ENCODE data around the gene DYRK3.
"Not testable (repeated sequence)": the region's sequence is repeated elsewhere in the genome, so short reads cannot be mapped to it uniquely, and the experiment has no call there.

Gene DYRK3

DNA sequence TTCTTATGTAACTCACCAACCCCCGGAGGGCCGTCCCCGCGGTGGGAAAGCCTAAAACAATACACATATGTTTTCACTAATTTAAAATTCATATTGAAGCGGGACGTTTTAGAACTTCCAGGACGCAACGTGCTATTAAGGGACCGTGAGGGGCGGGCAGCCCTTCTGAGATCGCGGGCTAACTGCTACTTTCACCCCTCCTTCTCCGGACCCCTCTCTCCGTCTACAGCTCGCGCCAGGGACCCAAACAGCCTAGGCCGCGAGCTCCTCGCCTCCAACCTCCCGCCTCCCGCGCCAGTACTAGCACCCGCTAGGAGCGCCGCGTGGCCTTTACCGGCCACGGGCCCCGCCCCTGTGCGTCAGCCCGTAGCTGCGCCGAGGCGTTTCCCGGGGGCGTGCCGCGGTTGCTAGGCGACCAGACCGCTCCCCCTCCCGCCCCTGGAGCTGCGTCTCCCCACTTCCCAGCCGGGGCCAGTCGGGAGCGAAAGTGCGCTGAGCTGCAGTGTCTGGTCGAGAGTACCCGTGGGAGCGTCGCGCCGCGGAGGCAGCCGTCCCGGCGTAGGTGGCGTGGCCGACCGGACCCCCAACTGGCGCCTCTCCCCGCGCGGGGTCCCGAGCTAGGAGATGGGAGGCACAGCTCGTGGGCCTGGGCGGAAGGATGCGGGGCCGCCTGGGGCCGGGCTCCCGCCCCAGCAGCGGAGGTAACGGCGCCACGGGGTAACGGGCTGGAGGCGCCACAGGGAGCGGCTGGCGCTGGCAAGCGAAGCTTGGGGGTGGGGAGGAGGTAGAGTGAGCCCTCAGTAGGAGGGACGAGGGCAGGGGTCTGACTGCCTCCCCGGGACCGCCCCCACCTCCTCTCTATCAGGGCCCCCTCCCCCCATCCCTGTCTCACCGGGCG is at the start of gene DYRK3:
Gene DYRK3 (plus strand): TSS at position 457 of the 898 bp plus-strand sequence. CDS start 168 bp downstream, at position 625.
- peak; percentile 93 for DNase-seq

DNA sequence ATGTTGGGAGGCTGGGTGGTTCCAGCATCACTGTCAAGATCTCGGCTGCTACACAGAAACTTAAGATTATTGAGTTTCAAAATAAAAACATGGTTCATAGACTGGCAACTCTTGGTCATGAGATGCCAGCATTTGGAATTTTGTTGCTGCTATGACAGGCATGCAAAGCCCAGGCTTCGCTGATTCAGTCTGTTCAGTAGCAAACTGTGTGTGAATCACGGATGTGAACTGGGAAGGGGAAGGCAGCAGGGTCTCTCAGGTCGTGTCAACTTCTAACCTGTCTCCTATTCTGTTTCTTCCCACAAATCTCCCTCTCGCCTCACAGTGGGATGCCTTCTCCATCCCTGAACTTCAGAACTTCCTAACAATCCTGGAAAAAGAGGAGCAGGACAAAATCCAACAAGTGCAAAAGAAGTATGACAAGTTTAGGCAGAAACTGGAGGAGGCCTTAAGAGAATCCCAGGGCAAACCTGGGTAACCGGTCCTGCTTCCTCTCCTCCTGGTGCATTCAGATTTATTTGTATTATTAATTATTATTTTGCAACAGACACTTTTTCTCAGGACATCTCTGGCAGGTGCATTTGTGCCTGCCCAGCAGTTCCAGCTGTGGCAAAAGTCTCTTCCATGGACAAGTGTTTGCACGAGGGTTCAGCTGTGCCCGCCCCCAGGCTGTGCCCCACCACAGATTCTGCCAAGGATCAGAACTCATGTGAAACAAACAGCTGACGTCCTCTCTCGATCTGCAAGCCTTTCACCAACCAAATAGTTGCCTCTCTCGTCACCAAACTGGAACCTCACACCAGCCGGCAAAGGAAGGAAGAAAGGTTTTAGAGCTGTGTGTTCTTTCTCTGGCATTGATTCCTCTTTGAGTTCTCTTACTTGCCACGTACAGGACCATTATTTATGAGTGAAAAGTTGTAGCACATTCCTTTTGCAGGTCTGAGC is 48.6 kb upstream of the DYRK3 start:
- DNase-seq: no peak

DNA sequence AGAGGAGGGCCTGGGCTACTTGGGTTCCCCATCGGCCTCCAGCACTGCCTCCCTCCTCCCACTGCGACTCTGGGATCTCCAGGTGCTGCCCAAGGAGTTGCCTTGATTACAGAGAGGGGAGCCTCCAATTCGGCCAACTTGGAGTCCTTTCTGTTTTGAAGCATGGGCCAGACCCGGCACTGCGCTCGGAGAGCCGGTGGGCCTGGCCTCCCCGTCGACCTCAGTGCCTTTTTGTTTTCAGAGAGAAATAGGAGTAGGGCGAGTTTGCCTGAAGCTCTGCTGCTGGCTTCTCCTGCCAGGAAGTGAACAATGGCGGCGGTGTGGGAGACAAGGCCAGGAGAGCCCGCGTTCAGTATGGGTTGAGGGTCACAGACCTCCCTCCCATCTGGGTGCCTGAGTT is 47.4 kb upstream of the DYRK3 start:
- DNase-seq: no peak

DNA sequence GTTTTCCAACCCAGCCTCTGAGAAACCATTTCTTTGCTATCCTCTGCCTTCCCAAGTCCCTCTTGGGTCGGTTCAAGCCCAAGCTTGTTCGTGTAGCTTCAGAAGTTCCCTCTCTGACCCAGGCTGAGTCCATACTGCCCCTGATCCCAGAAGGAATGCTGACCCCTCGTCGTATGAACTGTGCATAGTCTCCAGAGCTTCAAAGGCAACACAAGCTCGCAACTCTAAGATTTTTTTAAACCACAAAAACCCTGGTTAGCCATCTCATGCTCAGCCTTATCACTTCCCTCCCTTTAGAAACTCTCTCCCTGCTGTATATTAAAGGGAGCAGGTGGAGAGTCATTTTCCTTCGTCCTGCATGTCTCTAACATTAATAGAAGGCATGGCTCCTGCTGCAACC is 46.8 kb upstream of the DYRK3 start:
- no peak for DNase-seq

DNA sequence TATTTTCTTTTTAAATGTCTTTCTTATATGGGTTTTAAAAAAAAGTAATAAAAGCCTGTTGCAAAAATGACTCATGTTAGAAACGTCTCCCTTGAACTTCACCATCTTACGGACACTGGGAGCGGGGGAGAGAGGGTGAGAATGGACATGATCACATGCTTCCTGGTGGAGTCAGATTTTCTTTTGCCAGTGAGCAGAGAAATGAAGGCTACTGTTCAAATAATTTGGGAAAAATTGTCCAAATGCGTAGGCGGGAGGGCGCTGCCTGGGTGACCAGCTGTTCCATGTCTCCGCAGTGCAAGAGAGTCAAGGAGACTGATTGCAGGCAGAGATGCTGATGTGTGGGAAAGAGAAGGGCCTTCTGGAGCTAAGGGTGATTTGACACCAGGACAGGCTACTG is 46.1 kb upstream of the DYRK3 start:
- DNase-seq: peak; percentile 83

DNA sequence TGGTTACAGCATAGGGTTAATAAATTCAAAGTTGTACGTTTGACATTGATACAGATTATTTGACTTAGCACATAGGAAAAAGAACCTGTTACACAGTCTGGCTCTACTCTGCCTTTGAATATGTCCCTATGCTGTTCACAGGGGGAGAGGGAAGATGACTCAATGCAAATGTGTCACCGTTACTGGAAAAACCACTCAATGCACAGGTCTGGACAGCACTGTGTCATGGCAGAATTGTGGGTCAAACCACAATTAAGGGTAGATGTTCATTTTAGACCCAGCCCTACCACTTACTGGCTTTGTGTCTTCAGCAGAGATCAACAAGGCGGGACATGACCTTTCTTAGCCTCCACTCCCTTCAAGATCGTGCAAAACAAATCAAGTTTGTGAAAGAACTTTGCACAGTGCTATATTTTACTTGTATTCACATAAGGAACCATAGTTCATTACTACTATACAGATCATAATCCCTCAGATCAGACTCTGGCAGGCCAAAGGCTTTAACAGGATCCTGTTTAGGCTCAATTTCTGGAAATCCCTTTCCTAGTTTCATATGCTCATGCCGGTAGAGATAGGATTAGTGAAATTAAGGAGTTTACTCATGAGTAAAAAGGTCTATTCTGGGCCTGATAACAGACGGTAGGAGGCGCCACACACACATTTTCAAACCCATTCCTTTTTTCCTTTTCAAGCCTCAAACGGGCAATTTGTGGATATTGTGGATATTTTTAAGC is 45.1 kb upstream of the DYRK3 start:
- peak; percentile 56 for DNase-seq

DNA sequence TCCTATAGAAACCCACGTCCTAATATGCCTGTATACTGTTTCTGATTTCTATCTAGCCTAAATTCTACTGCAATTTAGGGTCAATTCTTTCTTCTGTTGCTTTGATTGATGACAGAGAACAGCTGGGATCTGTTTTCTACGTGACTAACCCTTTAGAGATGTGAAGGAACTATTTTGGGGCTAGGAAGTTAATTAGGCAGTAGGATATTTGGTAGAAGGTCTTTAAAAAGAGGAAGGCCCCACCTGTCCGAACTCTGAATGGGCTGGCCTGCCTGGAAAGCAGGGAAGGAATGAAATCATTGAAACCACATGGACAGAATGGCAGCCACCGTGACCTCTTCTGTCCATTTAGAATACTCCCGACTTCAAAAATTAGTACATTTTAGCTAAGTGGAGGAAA is 44.1 kb upstream of the DYRK3 start:
- DNase-seq: peak; percentile 66

DNA sequence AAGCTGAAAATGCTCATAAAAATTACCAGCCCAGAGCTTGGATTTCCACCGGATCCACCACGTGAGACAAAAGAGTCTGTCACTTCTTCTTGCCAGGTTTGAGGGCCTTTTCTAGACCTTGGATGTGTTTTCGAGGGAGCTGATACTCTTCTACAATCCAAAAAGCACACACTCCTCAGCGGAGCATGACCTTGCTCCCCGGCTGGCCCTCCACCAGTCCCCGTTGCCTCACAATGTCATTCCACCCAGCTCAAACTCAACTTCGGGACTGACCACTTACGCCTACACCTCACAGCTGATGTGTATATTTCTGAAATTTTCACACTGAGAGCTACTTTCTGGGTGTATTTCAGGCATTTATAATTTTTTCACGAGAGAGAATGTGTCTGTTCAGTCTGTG is 43.6 kb upstream of the DYRK3 start:
- DNase-seq: no peak

DNA sequence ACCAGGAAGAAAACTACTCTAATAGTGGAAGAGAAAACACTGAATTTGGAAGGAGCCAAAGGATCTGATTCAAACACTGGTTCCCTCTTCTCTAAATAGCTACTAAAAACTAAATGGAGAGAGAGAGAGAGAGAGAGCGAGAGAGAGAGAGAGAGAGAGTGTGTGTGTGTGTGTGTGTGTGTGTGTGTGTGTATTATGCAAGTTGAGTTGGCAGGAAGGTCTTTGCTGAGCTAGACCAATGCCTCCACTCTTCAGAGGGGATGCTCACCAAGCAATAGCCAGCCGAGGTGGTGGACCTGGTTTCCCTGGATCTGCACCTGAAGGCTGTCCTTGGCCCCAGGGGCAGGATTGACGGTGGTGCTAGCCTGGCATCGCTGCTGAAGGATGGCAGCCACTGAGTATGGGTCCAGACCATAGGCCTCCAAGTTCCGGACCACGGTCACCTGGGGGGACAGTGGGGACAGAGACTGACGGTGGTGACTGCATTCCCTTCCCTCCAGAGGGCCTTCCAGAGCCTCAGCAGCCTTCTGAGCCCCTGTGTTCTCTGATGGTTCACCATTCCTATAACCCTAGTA is 41.9 kb upstream of the DYRK3 start:
- DNase-seq: no peak

DNA sequence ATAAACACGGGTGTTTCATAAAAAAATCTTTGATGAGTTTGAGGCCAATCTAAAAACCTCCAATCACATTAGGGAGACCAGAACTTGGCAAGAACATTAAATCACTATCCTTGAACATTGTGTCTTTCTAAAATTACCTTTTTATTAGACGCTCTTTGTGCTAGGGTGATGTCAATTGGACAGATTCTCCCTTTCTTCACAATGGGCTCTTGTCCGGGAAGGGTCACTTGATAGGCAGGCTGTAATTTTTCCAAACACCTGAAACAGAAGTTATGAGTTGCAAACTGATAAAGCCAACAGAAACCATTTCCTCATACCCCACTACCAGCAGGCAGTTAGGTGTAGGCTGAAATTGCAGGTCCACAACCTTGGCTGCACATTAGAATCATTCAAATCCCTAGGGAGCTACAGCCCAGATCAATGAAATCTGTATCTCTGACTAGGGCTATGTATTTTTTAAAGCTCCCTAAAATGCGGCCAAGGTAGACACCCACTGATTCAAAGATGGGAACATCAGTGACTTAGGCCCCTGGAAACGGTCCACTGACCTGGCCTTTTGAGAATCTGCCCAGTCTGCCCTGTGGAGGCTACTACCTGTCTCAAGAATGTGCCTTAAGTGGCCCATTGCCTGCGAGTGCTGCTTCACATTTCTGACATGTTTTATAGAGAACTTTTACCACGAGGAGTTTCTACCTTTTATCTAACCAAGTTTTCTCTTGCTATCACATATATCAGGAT is 39.6 kb upstream of the DYRK3 start:
- no peak for DNase-seq

DNA sequence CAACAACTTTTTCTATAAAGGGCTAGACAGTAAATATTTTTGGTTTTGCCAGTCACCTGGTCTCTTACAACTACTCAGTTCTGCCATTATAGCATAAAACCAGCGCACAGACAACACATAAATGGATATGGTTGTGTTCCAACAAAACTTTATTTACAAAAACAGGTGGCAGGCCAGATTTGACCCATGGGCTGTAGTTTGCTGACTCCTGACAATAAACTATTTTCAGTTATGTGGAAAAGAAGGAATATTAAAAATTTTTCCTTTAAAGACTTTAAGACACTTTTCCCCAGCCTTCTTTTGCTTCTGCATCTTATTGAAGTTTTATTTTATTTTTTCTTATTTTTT is 39.0 kb upstream of the DYRK3 start:
- DNase-seq: no peak

DNA sequence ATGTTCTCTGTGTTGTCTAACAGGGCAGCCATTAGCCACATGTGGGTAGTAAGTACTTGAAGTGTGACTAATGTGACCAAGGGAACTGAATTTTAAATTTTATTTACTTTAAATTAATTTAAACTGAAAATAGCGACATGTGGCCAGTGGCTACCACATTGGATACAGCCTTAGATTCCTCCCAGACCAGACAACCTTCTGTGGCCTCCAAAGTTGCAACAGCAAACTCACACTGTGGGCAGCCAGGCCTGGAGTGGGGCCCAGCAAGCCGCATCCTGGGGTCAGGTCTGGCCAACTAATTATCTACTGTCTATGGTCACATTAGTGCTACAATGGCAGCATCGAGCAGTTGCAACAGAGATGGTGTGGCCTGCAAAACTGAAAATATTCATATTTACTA is 34.8 kb upstream of the DYRK3 start:
- DNase-seq: no peak

DNA sequence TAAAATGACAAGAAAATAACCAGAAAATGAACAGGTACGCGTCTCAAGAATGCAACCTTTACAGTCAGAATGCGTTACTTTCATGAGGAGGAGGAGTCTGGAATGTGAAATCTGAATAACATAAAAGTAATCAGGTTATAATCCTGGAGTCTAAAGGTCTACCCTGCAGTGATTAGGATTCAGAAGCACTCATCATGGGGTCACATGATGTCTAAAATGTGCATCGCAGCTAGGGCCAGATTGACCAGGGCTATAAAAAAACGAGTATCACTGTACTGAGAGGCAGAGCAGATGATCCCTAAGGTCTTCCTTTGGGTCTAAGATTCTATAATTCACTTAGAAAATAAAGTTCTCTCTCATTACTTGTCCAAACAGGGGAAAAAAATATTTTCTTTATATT is 30.5 kb upstream of the DYRK3 start:
- DNase-seq: no peak

DNA sequence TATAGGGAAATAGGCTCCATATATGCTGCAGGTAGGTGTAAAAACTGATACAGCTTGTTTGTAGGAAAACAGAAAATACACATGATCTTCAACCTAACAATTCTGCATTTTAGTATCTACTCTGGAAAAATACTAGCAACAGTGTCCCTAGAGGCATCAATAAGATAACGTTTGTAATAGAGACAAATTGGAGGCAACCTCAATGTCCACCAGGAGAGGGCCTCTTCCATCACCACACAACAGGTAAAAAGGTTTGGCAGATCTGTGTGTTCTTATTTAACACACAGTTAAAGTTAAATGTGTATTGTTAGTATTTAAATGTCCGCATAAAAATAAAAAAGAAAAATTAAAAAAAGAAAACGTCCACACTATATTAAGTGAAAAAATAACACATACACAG is 28.5 kb upstream of the DYRK3 start:
- peak; percentile 31 for DNase-seq

DNA sequence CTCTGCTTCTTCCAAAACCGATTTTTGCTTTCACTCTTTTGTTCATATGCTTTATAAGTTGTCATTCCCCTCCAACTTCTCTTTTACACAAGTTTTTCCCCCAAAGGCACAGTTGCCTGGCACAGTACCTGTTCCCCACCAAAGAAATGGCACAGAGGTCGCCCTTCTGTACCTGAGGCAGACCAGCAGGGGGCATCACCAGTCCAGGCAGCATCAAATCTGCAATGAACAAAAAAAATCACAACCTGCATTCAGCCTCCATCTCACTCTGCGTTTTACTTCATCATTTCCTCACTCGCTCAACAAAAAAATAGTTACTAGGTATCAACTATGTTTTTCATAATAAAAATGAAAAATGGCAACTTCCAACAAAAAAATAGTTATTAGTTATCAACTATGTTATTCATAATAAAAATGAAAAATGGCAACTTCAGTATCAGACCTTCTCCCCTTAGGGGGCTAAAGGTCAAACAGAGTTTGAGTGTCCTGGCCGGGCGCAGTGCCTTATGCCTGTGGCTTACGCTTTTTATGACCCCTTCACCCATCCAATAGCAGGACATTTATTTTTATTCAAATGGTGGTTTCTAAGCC is 27.1 kb upstream of the DYRK3 start:
- peak; percentile 28 for DNase-seq

DNA sequence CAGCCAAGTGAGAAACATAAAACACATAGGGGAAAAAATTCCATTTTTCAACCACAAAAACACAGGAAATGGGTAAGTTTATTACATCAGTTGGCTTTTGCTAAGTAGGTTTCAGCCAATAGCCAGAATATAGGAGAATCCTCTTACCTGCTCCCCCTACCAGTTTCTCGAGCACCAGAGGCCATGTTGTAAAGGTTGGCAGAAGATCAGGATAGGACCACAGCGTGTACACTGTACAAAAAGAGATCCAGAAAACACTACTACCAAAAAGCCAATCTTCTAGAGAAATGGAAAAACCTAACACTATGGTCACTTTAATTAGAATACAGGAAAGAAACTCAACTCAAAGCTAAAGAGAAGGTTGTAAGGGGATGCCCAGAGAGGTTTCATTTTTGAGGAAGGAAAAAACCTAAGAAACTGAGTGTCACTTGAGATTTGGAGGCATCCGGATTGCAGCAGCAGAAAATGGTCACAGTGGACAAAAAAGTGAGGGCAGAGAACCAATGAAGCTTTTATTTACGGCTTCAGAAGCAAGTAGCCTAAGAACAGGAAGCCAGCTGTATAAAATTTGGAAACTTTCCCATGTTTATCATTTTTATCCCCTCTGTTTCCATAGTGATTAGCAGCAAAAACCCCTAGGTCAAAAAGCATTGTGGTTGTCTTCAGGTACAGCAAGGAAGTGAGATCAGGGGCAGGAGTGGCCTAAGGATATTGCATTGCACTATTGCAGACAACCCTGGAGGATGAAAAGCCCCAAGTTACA is 25.9 kb upstream of the DYRK3 start:
- DNase-seq: no peak

DNA sequence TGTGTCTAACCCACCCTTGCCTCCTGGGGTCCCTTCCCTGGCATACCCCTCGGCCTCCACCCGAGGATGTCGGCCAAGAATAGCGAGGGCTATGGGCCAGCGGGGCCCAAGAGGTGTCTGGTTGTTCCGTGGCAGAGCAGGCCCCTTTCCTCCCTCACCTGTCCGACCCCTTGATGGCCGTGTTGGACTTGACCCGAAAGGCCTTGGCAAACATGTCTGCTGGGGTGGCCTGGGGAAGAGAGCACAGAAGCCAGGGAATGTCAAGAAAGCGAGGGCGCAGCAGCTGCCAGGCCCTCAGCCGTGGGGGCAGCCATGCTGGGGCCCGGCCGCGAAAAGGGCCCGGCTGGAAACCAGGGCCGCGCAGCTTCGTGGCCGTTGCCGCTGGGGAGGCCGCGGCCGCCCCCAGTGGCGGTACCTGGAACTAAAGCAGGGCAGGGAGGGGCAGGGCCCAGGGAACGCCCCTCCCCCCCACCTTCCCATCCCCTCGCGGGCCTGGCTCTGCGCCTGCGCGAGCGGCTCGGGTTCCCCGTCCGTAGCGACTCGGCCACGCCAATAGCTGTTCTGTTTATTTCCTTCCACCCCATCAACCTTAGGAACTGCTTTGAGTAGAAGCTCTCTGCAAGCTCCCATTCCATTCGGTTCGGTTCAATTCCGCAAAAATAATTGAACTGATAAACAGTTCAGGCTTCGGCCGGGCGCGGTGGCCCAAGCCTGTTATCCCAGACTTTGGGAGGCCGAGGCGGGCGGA is 23.0 kb upstream of the DYRK3 start, which contains the start of gene EIF2D:
Gene EIF2D (minus strand): TSS at position 337 of the 748 bp plus-strand sequence. CDS start 123 bp downstream, at position 214.
- DNase-seq: peak; percentile 92

DNA sequence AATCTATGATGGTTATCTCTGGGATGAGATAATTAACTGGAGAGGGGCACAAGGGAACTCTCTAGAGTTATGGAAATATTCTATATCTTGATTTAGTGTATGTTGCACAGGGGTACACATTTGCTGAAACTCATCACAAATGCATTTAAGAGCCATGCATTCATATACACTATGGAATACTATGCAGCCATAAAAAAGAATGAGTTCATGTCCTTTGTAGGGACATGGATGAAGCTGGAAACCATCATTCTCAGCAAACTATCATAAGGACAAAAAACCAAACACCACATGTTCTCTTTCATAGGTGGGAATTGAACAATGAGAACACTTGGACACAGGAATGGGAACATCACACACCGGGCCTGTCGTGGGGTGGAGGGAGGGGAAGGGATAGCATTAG is 8.9 kb upstream of the DYRK3 start:
- DNase-seq: not testable (repeated sequence)

DNA sequence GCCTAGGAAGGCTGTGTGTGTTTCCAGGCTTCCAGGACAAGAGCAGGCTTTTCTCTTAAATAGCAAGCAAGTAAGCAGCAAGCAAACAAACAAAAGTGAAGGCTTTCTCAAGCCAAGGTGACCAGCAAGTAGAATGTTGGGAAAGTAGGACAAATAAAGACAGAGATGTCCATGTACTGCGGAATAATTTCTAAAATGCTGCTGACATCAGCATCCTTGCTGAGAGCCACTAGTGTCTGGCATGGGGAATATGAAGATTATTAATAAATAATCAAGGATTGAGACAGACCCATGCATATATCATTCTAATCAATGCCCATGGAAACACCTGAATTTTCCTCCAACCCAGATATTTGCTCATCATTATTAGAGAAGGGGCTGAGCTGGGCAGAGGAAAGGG is 6.4 kb upstream of the DYRK3 start:
- DNase-seq: no peak

DNA sequence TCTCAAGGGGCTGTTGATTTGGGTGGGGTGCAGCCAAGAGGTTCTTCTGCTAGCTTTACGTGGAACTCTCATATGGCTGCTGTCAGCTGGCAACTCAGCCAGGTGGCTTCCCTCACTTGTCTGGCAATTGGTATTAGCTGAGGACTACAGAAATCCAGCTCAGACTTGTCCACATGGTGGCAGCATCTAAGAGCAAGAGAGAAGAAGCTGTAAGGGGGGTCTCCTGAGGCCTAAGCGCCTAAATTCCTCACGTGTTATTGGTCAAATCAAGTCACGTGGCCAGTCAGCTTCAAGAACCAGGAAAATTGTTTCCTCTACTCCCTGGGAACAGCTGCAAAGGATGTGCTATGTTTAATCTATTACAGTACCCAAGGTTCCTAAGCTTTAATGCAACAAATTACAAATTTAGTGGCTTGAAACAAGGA is 4.2 kb upstream of the DYRK3 start:
- DNase-seq: peak; percentile 93

All from fibroblast of upper back skin (primary cell).